Suprapubic skin (tissue), 3 donors: Measurements from ENCODE around the gene PYGB.

Experiments used
- POLR2A ChIP-seq, 2 donors: fragments of 450-650 bp; IDR thresholded peaks; one replicate each; pipeline ENCODE4 v1.6.1; 2017; ENCODE audit warnings: antibody characterized with exemption in 2 of 2, mild to moderate bottlenecking in 2 of 2, moderate library complexity in 2 of 2
- TF ChIP-seq, protein P1 (sequence below), 2 donors: fragments of 200-600 bp in 1 of 2; fragments of 450-650 bp in 1 of 2; sonication (generic) in 1 of 2; IDR thresholded peaks; one replicate each; pipeline ENCODE4 v1.5.1; 2016 to 2019; ENCODE audit warnings: antibody characterized with exemption in 2 of 2, mild to moderate bottlenecking in 1 of 2, moderate library complexity in 1 of 2

DNA sequence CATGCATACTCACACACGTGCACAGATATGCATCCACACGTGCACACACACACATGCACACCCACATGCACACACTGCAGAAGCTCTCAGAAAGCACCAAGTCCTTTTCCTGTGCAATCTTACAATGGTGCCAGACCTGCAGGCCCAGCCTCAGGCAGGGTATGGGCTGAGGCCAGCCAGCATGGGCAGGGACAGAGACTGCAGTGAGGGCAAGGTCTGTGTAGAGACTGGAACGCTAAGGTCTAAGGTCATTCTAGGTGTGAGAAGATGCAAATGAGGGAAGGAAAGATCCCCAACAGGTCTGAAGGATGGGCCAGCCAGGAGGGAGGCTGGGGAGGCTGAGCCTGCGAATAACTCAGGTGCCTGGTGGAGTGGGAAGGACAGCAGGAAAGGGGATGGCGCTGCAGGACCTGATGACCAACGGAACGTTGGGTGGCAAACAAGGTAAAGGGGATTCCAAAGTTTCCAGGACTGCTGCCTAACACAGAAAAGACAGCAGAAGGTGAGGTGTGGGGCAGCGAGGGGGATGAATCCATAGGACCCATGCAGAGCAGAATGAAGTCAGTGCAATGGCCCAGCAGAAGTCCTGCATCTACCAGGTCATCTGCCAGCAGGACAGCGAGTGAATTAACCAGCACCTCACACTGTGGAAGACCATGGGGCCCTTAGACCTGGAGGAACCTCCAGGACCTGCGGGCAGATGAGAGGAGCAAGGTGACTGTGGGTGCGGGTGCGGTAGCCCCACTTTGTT, 75.8 kb downstream of the PYGB start:
- TF ChIP-seq POLR2A (IDR thresholded peaks at IDR 0.05), result no peak
- TF ChIP-seq, protein P1, sequence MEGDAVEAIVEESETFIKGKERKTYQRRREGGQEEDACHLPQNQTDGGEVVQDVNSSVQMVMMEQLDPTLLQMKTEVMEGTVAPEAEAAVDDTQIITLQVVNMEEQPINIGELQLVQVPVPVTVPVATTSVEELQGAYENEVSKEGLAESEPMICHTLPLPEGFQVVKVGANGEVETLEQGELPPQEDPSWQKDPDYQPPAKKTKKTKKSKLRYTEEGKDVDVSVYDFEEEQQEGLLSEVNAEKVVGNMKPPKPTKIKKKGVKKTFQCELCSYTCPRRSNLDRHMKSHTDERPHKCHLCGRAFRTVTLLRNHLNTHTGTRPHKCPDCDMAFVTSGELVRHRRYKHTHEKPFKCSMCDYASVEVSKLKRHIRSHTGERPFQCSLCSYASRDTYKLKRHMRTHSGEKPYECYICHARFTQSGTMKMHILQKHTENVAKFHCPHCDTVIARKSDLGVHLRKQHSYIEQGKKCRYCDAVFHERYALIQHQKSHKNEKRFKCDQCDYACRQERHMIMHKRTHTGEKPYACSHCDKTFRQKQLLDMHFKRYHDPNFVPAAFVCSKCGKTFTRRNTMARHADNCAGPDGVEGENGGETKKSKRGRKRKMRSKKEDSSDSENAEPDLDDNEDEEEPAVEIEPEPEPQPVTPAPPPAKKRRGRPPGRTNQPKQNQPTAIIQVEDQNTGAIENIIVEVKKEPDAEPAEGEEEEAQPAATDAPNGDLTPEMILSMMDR (IDR thresholded peaks at IDR 0.05), result no peak
